ENCODE results near the gene STARD6.
"Not testable (repeated sequence)": the region's sequence is repeated elsewhere in the genome, so short reads cannot be mapped to it uniquely, and the experiment has no call there.

The STARD6 gene, protein sequence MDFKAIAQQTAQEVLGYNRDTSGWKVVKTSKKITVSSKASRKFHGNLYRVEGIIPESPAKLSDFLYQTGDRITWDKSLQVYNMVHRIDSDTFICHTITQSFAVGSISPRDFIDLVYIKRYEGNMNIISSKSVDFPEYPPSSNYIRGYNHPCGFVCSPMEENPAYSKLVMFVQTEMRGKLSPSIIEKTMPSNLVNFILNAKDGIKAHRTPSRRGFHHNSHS

GRCh38 chr18:54357660-54358494 is at the start of gene STARD6, which contains the start of gene C18orf54:
Gene STARD6 (minus strand): TSS chr18:54357858. CDS start chr18:54354573, 3,285 bp downstream.
Gene C18orf54 (plus strand): TSS chr18:54357906. CDS start chr18:54360573, 2,667 bp downstream.
- Histone ChIP-seq H3K9ac (ENCODE audit: low read length) (peak within 1 kb of the TSS; percentile 29), H3K4me1 (ENCODE audit: control insufficient read depth, insufficient read depth, low read length) (no peaks in the 10 kb centered on the region), H3K36me3 (ENCODE audit: control insufficient read depth, insufficient read depth, low read length) (no peaks in the 10 kb centered on the region), H3K27ac (ENCODE audit: low read depth, low read length) (no peak within 1 kb of the TSS), H3K27me3 (ENCODE audit: control insufficient read depth, insufficient read depth, low read length) (no peaks in the 10 kb centered on the region), H3K4me3 (ENCODE audit: low read length) (peak within 1 kb of the TSS; percentile 90)

DNA sequence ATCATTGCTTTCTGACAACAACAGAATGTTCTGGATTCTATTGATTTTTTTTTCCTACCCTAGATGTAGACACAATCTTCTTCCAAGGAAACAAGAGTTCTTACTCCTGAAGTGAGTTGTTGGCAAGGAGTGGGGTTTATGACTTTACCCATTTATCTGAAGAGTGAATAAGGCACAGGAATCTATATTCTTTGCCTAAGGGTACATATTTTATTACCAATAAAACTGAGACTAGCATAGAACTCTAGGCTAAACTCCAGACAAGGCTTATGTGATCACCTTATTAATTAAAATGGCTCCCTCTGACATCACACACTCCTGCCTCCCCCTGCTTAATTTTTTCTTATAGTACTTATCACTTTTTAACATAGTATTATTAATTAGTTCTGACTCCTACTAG is 47.6 kb upstream of the STARD6 start:
- Histone ChIP-seq H3K9ac (ENCODE audit: low read length) (no peak overlapping the region), H3K27ac (ENCODE audit: low read depth, low read length) (no peak overlapping the region), H3K4me1 (ENCODE audit: control insufficient read depth, insufficient read depth, low read length) (no peaks in the 10 kb centered on the region), H3K27me3 (ENCODE audit: control insufficient read depth, insufficient read depth, low read length) (no peaks in the 10 kb centered on the region), H3K4me3 (ENCODE audit: low read length) (no peak overlapping the region), H3K36me3 (ENCODE audit: control insufficient read depth, insufficient read depth, low read length) (no peaks in the 10 kb centered on the region)

DNA sequence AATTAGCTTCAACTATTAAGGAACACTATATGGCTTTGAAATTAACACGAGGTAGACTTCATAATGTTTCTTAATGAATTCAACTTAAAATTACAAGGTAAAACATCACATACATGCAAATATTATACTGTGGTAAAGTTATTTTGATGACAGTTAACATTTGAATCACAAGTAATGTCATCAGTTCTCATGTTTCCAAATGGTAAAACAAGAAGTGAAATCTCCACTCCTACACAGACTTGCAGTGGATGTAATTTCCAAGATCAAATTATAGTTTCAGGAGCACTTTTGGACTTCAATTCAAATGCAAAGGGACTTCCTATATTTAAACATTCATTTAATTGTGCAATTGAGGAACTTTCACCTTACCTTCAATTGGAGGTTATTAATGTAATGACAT is 39.1 kb upstream of the STARD6 start:
- Histone ChIP-seq H3K4me3 (ENCODE audit: low read length) (no peak overlapping the region), H3K27me3 (ENCODE audit: control insufficient read depth, insufficient read depth, low read length) (no peaks in the 10 kb centered on the region), H3K9ac (ENCODE audit: low read length) (no peak overlapping the region), H3K4me1 (ENCODE audit: control insufficient read depth, insufficient read depth, low read length) (no peaks in the 10 kb centered on the region), H3K27ac (ENCODE audit: low read depth, low read length) (no peak overlapping the region), H3K36me3 (ENCODE audit: control insufficient read depth, insufficient read depth, low read length) (no peaks in the 10 kb centered on the region)

DNA sequence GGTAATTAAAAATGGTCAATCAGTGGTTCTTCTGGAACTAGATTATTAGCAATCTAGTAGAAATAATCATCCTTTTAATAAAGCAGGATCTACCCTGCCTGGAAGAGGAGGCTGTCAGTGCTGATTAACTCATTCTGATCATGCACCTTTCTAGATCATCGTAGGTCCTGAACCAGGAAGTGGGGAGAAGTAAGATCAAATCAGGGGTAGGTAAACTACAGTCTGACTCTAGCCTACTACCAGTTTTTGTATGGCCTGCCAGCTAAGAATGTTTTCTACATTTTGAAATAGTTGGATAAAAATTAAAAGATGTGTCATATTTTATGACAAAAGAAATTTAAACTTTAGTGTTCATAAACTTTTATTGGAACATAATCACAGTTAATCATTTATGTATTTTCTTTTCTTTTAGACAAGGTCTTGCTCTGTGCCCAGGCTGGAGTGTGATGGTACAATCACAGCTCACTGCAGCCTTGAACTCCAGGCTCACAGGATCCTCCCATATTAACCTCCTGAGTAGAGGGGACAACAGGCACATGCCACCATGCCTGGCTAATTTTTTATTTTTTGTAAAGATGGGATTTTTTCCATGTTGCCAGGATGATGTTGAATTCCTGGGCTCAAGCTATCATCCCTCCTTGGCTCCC is 36.1 kb upstream of the STARD6 start:
- no peaks in the 10 kb centered on the region for H3K4me1 ChIP-seq (ENCODE audit: control insufficient read depth, insufficient read depth, low read length)
- H3K27me3 ChIP-seq (ENCODE audit: control insufficient read depth, insufficient read depth, low read length) = no peaks in the 10 kb centered on the region
- H3K36me3 ChIP-seq (ENCODE audit: control insufficient read depth, insufficient read depth, low read length) = no peaks in the 10 kb centered on the region
- no peak overlapping the region for H3K4me3 ChIP-seq (ENCODE audit: low read length)
- no peak overlapping the region for H3K9ac ChIP-seq (ENCODE audit: low read length)
- no peak overlapping the region for H3K27ac ChIP-seq (ENCODE audit: low read depth, low read length)

DNA sequence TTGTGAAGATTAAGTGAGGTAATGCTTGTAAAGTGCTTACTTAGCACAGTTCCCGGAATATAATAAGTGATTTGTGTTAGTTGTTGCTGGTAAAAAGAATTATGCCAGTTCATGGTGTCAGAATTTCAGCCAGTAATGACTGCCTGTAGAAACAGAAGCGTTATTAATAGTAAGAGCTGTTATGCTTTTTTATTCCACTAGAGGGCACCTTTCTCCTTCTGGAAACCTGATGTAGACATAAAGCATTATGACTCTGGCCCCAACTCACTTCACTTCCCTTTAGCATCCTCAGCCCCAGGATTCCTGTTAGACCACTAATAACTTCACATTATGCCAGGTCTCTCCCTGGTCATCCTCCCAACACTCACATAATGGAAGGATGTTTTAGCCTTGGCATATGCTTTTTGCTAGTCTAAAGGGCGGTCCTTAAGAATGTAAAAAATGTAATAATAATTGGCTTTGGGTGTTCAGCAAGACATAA is 34.9 kb upstream of the STARD6 start:
- H3K27me3 ChIP-seq (ENCODE audit: control insufficient read depth, insufficient read depth, low read length) = no peaks in the 10 kb centered on the region
- no peak overlapping the region for H3K9ac ChIP-seq (ENCODE audit: low read length)
- H3K36me3 ChIP-seq (ENCODE audit: control insufficient read depth, insufficient read depth, low read length) = no peaks in the 10 kb centered on the region
- H3K4me1 ChIP-seq (ENCODE audit: control insufficient read depth, insufficient read depth, low read length) = no peaks in the 10 kb centered on the region
- H3K27ac ChIP-seq (ENCODE audit: low read depth, low read length) = no peak overlapping the region
- no peak overlapping the region for H3K4me3 ChIP-seq (ENCODE audit: low read length)

GRCh38 chr18:54390838-54391237 is 33.2 kb upstream of the STARD6 start:
- no peak overlapping the region for H3K9ac ChIP-seq (ENCODE audit: low read length)
- no peak overlapping the region for H3K27ac ChIP-seq (ENCODE audit: low read depth, low read length)
- no peaks in the 10 kb centered on the region for H3K27me3 ChIP-seq (ENCODE audit: control insufficient read depth, insufficient read depth, low read length)
- H3K36me3 ChIP-seq (ENCODE audit: control insufficient read depth, insufficient read depth, low read length) = no peaks in the 10 kb centered on the region
- H3K4me1 ChIP-seq (ENCODE audit: control insufficient read depth, insufficient read depth, low read length) = no peaks in the 10 kb centered on the region
- H3K4me3 ChIP-seq (ENCODE audit: low read length) = no peak overlapping the region

- Histone ChIP-seq H3K4me1 (ENCODE audit: control insufficient read depth, insufficient read depth, low read length) (no peaks in the 10 kb centered on the region), H3K9ac (ENCODE audit: low read length) (no peak overlapping the region), H3K36me3 (ENCODE audit: control insufficient read depth, insufficient read depth, low read length) (no peaks in the 10 kb centered on the region), H3K27me3 (ENCODE audit: control insufficient read depth, insufficient read depth, low read length) (no peaks in the 10 kb centered on the region), H3K27ac (ENCODE audit: low read depth, low read length) (no peak overlapping the region), H3K4me3 (ENCODE audit: low read length) (no peak overlapping the region)
Measured at GRCh38 chr18:54389143-54389505, 31.5 kb upstream of the STARD6 start.

DNA sequence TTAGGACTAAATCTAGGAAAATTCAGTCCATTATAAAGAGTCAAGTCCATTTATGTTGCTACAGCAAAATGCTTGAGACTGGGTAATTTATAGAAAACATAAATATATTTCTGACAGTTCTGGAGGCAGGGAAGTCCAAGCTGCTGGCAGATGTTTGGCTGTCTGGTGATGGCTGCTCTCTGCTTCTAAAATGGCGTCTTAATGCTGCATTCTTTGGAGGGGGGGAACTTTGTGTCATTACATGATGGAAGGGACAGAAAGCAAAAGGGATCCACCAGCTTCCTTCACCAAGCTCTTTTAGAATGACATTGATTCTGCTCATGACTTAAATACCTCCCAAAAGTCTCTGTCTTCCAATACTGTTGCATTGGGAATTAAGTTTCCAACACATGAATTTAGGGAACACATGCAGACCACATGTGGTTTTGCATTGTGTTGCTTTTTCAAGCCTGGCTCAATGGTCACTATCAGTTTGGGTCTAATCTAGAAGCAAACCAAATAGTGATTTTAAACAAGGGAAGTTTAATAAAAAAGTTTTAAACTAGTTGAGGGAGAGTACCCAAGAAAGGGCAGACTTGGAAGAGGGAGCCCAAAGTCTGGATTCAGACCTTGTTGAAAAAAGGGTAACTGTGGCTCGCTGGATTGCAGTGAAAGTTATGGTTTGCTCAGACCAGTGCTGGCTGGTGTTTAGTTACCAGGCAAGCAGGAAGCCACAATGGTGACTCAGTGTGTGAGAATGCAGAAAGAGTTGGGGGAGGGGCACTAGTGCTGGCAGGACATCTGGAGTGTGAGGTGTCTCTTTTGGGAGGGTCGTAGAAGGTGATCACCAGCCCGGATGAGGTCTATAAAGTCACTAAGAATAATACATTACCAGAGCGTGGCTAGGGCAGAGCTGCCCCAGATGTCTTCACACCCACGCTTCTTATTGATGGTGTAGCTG is 30.8 kb upstream of the STARD6 start:
- no peaks in the 10 kb centered on the region for H3K36me3 ChIP-seq (ENCODE audit: control insufficient read depth, insufficient read depth, low read length)
- no peak overlapping the region for H3K9ac ChIP-seq (ENCODE audit: low read length)
- no peaks in the 10 kb centered on the region for H3K4me1 ChIP-seq (ENCODE audit: control insufficient read depth, insufficient read depth, low read length)
- no peak overlapping the region for H3K4me3 ChIP-seq (ENCODE audit: low read length)
- no peaks in the 10 kb centered on the region for H3K27me3 ChIP-seq (ENCODE audit: control insufficient read depth, insufficient read depth, low read length)
- H3K27ac ChIP-seq (ENCODE audit: low read depth, low read length) = no peak overlapping the region

DNA sequence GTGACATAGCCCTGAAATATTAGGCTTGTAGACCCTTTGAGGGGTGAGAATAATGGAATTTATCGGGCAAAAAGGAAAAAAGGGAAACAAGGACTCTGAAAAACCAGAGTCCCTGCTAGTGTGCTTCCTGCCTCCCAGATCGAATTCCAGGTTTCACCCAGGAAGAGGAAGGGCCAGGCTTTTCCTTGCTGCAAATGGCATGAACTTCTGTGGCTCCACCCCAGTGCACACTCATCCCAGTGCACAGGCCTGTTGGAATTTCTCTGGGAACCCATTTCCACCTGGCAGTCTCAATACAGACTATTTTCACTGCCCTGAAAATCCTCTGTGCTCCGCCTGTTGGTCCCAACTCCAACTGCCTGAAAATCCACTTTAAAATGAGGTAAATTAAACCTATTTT is 30.0 kb upstream of the STARD6 start:
- H3K36me3 ChIP-seq (ENCODE audit: control insufficient read depth, insufficient read depth, low read length) = no peaks in the 10 kb centered on the region
- no peaks in the 10 kb centered on the region for H3K4me1 ChIP-seq (ENCODE audit: control insufficient read depth, insufficient read depth, low read length)
- H3K27me3 ChIP-seq (ENCODE audit: control insufficient read depth, insufficient read depth, low read length) = no peaks in the 10 kb centered on the region
- H3K27ac ChIP-seq (ENCODE audit: low read depth, low read length) = no peak overlapping the region
- no peak overlapping the region for H3K4me3 ChIP-seq (ENCODE audit: low read length)
- H3K9ac ChIP-seq (ENCODE audit: low read length) = no peak overlapping the region

DNA sequence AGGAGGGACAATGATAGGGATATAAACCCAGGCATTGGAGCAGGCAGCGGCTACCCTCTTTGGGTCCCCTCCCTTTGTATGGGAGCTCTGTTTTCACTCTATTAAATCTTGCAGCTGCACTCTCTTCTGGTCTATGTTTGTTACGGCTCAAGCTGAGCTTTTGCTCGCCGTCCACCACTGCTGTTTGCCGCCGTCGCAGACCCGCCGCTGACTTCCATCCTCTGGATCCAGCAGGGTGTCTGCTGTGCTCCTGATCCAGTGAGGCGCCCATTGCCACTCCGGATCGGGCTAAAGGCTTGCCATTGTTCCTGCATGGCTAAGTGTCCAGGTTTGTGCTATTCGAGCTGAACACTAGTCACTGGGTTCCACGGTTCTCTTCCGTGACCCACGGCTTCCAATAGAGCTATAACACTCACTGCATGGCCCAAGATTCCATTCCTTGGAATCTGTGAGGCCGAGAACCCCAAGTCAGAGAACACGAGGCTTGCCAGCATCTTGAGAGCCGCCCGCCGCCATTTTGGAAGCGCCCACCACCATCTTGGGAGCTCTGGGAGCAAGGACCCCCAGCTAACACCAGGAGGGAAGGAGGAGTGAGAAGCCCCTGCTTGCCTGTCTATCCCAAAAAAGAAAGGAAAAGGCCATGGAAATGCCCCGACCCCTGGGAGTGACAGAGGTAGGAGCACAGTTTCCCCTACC is 29.3 kb upstream of the STARD6 start:
- H3K27me3 ChIP-seq (ENCODE audit: control insufficient read depth, insufficient read depth, low read length); H3K27ac ChIP-seq (ENCODE audit: low read depth, low read length); H3K4me1 ChIP-seq (ENCODE audit: control insufficient read depth, insufficient read depth, low read length); H3K4me3 ChIP-seq (ENCODE audit: low read length); H3K36me3 ChIP-seq (ENCODE audit: control insufficient read depth, insufficient read depth, low read length); H3K9ac ChIP-seq (ENCODE audit: low read length): not testable (repeated sequence)

- Histone ChIP-seq H3K27ac (ENCODE audit: low read depth, low read length) (no peak overlapping the region), H3K27me3 (ENCODE audit: control insufficient read depth, insufficient read depth, low read length) (no peaks in the 10 kb centered on the region), H3K9ac (ENCODE audit: low read length) (no peak overlapping the region), H3K4me1 (ENCODE audit: control insufficient read depth, insufficient read depth, low read length) (no peaks in the 10 kb centered on the region), H3K36me3 (ENCODE audit: control insufficient read depth, insufficient read depth, low read length) (no peaks in the 10 kb centered on the region), H3K4me3 (ENCODE audit: low read length) (no peak overlapping the region)
Measured at GRCh38 chr18:54386043-54386442, 28.4 kb upstream of the STARD6 start.
